Natural killer cell treated with Interleukin-12 subunit alpha and Interleukin-12 subunit beta and Interleukin-15 and Interleukin-18, amount 100 ng/mL, for 72 hours (primary cell): ENCODE results near the gene PDE4D. TPM values are rescaled to one million over a fixed set of nuclear protein-coding genes. Genes with fewer than 3 reads are reported as not detected.

Experiments used
- ATAC-seq, 2 donors: fragments of 150-1000 bp; cut with Tn5 transposase in 1 of 2; sonication (Bioruptor Pico), chemical (Tn5 transposase) in 1 of 2; 2 replicates each; pipeline ENCODE4 v1.10.0; 2021
- DNase-seq: peaks from one replicate; pipeline ENCODE4 v3.0.0; 2022; ENCODE audit warnings: low spot score
- H3K27ac Mint-ChIP-seq, 2 donors: 1 replicate in 1 of 2; 2 replicates in 1 of 2; pipeline ENCODE4 v1.8.0; 2022; ENCODE audit warnings: mixed read lengths in 2 of 2, mild to moderate bottlenecking in 1 of 2, moderate library complexity in 1 of 2
- H3K27me3 Mint-ChIP-seq, 2 donors: 1 replicate in 1 of 2; 2 replicates in 1 of 2; pipeline ENCODE4 v1.8.0; 2022; ENCODE audit warnings: mixed read lengths in 2 of 2
- H3K36me3 Mint-ChIP-seq: one replicate; pipeline ENCODE4 v1.8.0; 2022; ENCODE audit warnings: mixed read lengths
- H3K4me1 Mint-ChIP-seq, 2 donors: 1 replicate in 1 of 2; 2 replicates in 1 of 2; pipeline ENCODE4 v1.8.0; 2022; ENCODE audit warnings: low read depth in 2 of 2, mixed read lengths in 2 of 2, mild to moderate bottlenecking in 1 of 2
- H3K4me3 Mint-ChIP-seq: one replicate; pipeline ENCODE4 v1.8.0; 2022; ENCODE audit warnings: mixed read lengths
- H3K9me3 Mint-ChIP-seq: 2 replicates; pipeline ENCODE4 v1.8.0; 2022; ENCODE audit warnings: mixed read lengths
- total RNA-seq, 2 donors: library from RNA; stranded (reverse); gene quantifications; one replicate each; pipeline ENCODE4 v1.2.3, GENCODE V29; 2022

Gene PDE4D
- total RNA-seq, 2 donors from 2014 or later = 55.0 to 80.5 TPM

DNA sequence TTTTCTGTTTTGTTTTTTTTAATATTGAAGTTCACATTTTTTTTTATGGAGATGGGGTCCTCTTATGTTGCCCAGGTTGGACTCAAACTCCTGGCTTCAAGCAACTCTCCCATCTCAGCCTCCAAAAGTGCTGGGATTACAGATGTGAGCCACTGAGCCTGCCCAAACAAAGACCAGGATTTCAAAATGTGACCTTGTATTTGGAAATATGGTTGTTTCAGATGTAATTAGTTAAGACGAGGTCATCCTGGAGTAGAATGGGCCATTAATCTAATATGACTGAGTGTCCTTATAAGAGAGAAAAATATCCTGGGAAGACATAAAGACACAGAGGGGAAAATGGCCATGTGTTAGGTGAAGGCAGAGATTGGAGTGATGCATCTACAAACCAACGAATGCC lies 970.2 kb downstream of the PDE4D start:
- Mint-ChIP-seq H3K4me3 (no peak overlapping the region), H3K4me1 (peaks cover 0 to 9% of the 10 kb centered on the region in 2 donors), H3K36me3 (no peaks in the 10 kb centered on the region), H3K9me3 (no peaks in the 10 kb centered on the region), H3K27me3 (peaks cover 13 to 29% of the 10 kb centered on the region in 2 donors), H3K27ac (no peak overlapping the region)
- ATAC-seq (no peak), DNase-seq (no peak)

DNA sequence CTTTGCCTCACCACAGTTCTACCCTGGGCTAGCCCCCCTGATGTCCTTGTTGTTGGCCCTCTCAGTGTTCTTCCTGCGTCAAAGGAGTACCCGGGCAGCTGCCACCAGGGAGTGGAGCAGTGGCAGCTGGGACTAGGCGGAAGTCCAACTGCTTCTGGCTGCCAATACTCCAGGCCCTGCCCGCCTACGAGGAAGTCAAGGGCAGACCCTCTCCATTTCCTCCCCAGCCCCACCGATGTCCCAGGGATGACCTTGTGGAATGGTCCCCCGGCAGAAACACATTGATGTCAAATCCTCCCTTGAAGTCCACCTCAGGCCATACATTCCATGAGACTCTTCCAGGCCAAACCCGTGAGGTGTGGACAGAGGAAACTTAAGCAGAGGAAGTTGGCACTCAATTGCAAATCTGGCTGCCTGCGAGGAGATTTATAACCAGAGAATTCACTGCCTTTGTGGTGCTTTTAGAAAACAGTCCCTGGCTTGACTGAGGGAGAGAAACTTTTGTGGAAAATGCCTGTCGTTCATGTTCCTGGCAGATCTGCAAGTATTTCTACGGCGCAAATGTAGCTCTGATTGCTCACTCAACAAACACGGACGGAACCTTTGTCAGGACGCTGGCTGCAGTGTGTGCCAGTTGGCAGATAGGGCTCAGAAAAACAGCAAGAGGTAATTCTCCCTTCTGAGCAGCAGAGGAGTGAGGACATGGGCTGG lies 970.9 kb downstream of the PDE4D start:
- Mint-ChIP-seq H3K4me3 (no peak overlapping the region), H3K4me1 (peaks cover 0 to 9% of the 10 kb centered on the region in 2 donors), H3K27ac (no peak overlapping the region), H3K27me3 (peaks cover 7 to 23% of the 10 kb centered on the region in 2 donors), H3K36me3 (no peaks in the 10 kb centered on the region), H3K9me3 (no peaks in the 10 kb centered on the region)
- no peak for DNase-seq
- no peak for ATAC-seq

DNA sequence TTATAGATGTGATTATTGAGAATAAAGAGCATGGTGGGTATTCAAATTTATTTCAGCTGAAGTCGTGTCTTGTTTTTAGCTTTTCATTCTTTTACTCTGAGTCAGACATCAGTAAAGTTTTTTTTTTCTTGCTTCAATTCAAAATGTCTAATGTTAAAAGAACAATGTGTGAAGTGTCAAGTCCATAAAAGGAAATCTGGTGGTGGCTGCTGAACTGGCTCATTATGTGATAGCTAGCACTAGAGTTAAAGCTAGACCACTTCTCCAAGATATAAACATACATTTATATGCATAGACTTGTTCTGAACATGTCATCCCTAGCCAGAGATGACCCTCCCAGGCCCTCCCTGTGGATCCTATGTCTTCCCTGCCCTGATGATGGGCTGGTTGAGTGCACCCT lies 972.4 kb downstream of the PDE4D start:
- ATAC-seq (no peak), DNase-seq (no peak)
- Mint-ChIP-seq H3K27me3 (peaks cover 6 to 18% of the 10 kb centered on the region in 2 donors), H3K9me3 (no peaks in the 10 kb centered on the region), H3K4me1 (peaks cover 0 to 4% of the 10 kb centered on the region in 2 donors), H3K27ac (no peak overlapping the region), H3K36me3 (no peaks in the 10 kb centered on the region), H3K4me3 (no peak overlapping the region)

DNA sequence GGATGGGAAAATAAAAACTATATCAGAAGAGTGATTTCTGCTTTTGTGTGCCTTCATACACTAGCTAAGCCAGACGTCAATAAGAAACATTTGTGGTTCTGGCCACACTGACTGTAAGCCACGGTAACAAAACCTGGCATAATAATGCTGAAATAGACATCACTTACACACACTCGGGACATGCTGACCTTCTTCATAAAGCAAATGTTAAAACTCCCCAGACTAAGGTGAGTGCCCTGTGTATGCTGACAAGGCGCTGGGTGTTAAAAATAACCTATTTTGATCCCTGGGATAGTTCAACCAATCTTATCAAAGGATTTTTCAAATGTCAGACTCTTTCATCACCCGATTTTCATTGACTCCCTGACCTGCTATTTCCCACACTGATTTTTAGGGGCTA lies 973.7 kb downstream of the PDE4D start:
- peaks cover 6 to 19% of the 10 kb centered on the region in 2 donors for H3K27me3 Mint-ChIP-seq

More for the DNA sequence above, 973.7 kb downstream of the PDE4D start:
- DNase-seq (no peak), ATAC-seq (no peak)
- Mint-ChIP-seq H3K27ac (no peak overlapping the region), H3K4me3 (no peak overlapping the region), H3K36me3 (no peaks in the 10 kb centered on the region), H3K4me1 (no peaks in the 10 kb centered on the region), H3K9me3 (no peaks in the 10 kb centered on the region)
